NCI-H2196 (cell line): ENCODE results near the gene CHST11.

Experiments
- DNase-seq: peaks from one replicate; lab custom pipeline; 2025; ENCODE audit not compliant: unreplicated experiment; lab: John Stamatoyannopoulos, UW

The CHST11 gene

GRCh38 chr12:104502638-104503037, 45.9 kb downstream of the CHST11 start:
- DNase-seq = no peak

- DNase-seq = no peak
These were observed 46.4 kb downstream of the CHST11 start for GRCh38 chr12:104503191-104503590.

GRCh38 chr12:104504146-104504545, 47.4 kb downstream of the CHST11 start:
- DNase-seq = no peak

GRCh38 chr12:104505095-104505818, 48.5 kb downstream of the CHST11 start:
- DNase-seq = peak; percentile 70

- peak; percentile 71 for DNase-seq
These were observed 50.1 kb downstream of the CHST11 start for GRCh38 chr12:104506676-104507401.

GRCh38 chr12:104507672-104508071, 50.9 kb downstream of the CHST11 start:
- DNase-seq = peak; percentile 58

GRCh38 chr12:104508752-104509446, 52.2 kb downstream of the CHST11 start:
- DNase-seq = no peak

- no peak for DNase-seq
These were observed 53.6 kb downstream of the CHST11 start for GRCh38 chr12:104510145-104510872.

- no peak for DNase-seq
These were observed 54.2 kb downstream of the CHST11 start for GRCh38 chr12:104510873-104511440.

- no peak for DNase-seq
These were observed 56.9 kb downstream of the CHST11 start for GRCh38 chr12:104513681-104514080.

- DNase-seq = no peak
These were observed 57.5 kb downstream of the CHST11 start for GRCh38 chr12:104514092-104514810.

GRCh38 chr12:104515899-104516298, 59.2 kb downstream of the CHST11 start:
- DNase-seq = no peak

- DNase-seq = no peak
These were observed 60.1 kb downstream of the CHST11 start for GRCh38 chr12:104516821-104517220.

GRCh38 chr12:104517880-104518279, 61.1 kb downstream of the CHST11 start:
- DNase-seq = no peak

GRCh38 chr12:104519190-104520019, 62.7 kb downstream of the CHST11 start:
- no peak for DNase-seq

- no peak for DNase-seq
These were observed 63.6 kb downstream of the CHST11 start for GRCh38 chr12:104520242-104520900.

- DNase-seq = no peak
These were observed 65.0 kb downstream of the CHST11 start for GRCh38 chr12:104521731-104522130.

- DNase-seq = no peak
These were observed 66.4 kb downstream of the CHST11 start for GRCh38 chr12:104522985-104523722.
